NCI-H2107 treated with DMSO at 0.1 percent for 48 hours (cell line): ENCODE data around the gene BRAP.
A peak's percentile ranks its signal among the peaks of the same experiment; 100 is the strongest.
"Not testable (repeated sequence)": the region's sequence is repeated elsewhere in the genome, so short reads cannot be mapped to it uniquely, and the experiment has no call there.

Experiments used
- DNase-seq: peaks from one replicate; lab custom pipeline; 2025; ENCODE audit not compliant: unreplicated experiment; lab: John Stamatoyannopoulos, UW

Gene BRAP

DNA sequence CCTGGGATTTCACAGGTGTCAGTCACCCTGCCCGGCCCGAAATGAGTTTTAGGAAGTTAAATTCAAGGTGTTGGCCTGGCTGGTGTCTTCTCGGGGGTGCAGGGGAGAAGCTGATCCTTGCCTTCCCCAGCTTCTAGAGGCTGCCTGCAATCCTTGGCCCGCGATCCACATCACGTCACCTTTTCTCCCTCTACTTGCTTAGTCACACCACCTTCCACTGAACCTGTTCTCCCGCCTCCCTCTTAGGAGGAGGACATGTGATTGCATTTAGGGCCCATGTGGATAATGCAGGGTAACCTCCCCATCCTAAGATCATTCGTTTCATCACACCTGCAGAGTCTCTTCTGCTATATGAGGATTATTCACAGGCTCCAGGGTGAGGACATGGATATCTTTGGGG is 61.2 kb downstream of the BRAP start:
- no peak for DNase-seq

DNA sequence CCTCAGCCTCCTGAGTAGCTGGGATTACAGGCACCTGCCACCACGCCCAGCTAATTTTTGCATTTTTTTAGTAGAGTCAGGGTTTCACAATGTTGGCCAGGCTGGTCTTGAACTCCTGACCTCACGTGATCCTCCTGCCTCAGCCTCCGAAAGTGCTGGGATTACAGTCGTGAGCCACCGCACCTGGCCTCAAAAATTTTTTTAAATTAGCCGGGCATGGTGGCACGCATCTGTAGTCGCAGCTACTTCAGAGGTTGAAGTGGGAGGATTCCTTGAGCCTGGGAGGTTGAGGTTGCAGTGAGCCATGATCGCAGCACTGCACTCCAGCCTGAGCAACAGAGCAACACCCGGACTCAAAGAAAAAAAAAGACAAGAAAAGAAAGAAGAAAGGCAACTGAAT is 67.9 kb downstream of the BRAP start:
- DNase-seq, result not testable (repeated sequence)

DNA sequence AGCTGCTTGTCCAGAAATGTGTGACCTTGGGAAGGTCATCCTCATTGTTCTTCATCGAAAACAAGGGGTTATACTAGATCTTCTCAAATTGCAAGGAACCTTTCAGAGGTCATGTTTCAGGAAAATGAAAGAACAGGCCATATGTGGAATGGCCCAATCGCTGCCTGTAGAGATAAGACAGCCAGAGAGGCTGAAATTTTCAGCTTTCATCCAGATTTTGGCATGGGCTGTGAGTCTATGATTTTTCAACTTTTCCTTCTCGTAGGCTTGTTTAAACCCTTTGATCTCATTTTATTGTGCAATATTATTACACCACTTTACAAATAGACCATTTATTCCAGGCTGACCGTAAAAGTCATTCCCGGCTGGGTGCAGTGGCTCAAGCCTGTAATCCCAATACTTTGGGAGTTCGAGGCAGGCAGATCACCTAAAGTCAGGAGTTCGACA is 69.6 kb downstream of the BRAP start:
- no peak for DNase-seq

DNA sequence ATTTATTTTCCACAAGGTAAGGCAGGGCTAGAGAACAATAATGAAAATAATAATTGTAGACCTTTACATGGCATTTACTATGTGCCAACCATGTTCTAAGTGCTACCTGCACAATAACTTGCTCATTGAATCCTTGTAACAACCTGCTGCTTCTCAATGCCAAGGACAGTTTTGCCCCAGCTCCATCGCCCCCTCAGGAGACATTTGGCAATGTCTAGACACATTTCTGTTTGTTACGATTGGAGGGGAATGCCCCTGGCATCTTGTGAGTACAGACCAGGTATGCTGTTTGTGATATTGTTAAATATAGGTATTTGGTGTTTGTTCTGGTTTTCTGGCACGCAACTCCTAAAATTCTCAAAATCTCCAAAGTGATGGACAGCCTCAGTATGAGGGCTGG is 78.5 kb downstream of the BRAP start:
- DNase-seq, result no peak

DNA sequence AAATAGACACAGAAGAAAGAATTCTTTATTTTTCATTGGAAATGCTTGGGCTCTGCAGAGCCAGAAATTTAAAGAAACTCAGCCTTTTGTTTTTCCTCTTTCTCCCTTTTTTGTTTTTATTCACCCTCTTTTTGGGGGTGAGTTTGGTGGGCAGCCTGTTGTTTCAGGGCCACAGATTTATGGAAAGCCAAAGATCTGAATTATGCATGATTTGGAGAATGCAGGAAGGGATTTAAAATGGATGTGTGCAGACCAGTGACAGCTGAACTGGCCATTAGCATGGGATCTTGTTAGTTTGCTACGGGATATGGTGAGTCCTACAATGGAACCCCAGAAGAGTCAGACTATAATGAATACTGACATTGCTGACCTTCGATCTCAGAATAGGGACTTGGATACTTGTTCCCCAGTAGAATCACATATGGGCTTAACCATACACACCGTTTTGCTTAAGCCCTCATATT is 79.0 kb downstream of the BRAP start:
- no peak for DNase-seq

DNA sequence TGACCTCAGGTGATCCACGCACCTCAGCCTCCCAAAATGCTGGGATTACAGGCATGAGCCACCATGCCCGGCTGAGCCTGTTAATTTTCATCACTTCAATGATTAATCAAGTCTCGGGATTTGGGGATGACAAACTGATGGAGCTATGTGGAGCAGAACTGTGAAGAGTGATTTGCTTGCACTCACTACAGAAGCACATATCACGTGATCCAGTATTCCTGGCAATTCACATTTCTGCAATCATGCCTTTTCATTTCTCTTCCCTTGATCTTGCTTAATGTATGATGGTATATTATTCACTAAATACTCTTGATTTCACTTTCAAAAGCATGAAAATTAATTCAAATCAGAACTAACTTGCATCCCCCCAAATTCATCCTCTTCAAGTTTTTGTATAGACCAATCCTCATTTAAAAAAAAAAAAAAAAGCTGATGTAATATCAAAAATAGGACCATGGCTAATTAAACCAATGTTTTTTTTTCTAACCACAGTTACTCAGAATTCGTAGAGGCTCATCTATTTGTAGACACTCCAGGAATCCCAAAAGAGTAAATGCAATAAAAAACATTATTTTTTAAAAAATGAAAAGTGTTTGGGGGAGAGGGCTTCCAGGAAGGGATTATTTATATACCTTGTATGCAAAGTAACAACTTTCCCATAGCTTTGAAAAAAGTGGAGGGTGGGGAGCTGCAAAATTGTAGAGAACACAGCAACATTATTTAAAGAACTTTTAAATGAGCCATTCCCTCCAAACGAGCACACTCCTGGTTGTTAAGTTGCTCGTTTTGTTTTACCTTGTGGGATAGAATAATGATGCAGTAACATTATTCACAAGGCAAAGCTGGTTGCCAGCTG is 79.6 kb downstream of the BRAP start:
- DNase-seq, result no peak

DNA sequence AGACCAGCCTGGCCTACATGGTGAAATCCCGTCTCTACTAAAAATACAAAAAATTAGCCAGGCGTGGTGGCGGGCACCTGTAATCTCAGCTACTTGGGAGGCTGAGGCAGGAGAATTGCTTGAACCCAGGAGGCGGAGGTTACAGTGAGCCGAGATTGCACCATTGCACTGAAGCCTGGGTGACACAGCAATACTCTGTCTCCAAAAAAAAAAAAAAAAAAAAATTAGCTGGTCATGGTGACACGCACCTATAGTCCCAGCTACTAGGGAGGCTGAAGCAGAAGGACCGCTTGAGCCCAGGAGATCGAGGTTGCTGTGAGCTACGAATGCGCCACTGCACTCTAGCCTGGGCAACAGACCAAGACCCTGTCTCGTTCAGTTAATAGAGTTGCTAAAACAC is 82.9 kb downstream of the BRAP start:
- DNase-seq, result not testable (repeated sequence)

DNA sequence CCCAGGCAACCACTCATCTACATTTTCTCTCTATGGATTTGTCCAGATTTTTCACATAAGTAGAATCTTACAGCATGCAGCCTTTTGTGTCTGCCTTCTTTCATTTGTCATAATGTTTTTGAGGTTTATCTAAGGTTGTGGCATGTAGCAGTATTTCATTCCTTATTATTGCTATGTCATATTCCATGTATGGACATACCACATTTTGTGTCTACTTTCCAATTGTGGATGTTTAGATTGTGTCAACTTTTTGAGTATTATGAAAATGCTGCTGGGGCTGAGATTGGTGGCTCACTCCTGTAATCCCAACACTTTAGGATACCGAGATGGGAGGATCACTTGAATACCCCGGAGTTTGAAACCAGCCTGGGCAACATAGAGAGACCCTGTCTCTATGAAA is 83.4 kb downstream of the BRAP start:
- no peak for DNase-seq

DNA sequence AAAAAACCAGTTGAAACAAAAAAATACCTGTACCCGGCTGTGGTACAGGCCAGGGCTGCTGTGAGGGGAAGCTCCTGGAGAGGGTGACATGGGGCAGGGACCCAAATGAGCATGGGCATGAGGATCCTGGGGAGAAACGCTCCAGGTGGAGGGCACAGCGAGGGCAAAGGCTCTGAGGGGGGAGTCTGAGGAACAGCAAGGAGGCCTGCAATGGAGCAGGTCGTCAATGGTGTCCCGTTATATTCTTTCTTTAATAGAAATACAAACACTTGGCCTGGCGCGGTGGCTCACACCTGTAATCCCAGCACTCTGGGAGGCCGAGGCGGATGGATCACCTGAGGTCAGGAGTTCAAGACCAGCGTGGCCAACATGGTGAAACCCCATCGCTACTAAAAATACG is 84.8 kb downstream of the BRAP start:
- DNase-seq, result not testable (repeated sequence)

DNA sequence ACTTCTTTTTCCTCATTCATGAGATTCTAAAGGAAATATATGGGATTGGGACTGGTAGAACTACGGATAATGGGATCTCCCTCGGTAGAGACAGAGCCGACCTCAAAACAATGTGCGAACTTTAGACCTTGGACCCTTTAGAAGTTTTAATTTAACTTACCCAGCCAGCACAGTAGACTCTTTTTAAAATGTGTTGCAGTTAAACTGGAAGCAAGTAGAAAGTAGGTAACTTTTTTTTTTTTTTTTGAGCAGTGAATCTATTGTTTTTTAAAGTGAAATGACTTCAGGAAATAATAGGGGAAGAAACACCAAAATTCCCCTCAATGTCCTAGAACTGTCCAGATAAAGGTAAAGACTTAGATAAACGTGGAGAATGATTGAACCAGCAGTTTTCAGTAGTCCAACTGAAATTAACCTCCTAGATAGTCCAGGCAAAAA is 85.5 kb downstream of the BRAP start:
- DNase-seq, result no peak

DNA sequence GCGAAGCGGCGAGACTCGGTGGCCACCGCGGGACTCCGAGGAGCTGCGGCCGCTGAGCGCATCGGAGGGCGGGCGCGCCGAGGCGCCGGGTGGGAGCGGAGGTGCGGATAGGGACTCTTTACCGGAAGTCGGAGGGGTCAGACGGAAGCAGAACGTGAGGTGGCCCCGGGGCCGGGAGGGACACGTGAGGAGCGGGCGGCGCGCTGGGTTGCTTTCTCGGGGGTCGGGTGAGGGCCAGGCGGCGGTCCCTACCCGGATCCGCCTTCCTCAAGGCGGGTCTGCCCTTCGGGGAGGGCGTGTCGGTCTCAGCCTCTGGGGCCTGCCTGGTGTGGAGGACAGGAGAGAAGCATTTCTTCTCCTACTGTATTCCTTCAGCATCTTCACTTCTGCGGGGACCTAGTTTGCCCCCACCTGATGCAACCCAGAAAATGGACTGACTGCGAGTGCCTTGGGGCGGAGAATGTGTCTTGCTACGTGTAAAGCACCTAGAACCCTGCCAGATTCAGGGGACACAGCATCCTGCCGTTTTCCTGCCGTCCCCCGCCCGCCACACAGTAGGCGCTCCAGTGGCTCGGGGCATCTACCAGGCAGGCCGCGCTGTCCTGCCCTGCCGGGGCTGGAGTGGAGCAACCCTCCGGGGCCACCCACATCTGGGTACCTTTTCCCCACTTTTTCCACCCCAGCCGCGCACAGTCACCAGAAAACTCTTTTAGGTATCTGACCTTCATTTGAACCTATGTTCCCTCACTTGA is 86.1 kb downstream of the BRAP start:
- DNase-seq, result peak; percentile 70

DNA sequence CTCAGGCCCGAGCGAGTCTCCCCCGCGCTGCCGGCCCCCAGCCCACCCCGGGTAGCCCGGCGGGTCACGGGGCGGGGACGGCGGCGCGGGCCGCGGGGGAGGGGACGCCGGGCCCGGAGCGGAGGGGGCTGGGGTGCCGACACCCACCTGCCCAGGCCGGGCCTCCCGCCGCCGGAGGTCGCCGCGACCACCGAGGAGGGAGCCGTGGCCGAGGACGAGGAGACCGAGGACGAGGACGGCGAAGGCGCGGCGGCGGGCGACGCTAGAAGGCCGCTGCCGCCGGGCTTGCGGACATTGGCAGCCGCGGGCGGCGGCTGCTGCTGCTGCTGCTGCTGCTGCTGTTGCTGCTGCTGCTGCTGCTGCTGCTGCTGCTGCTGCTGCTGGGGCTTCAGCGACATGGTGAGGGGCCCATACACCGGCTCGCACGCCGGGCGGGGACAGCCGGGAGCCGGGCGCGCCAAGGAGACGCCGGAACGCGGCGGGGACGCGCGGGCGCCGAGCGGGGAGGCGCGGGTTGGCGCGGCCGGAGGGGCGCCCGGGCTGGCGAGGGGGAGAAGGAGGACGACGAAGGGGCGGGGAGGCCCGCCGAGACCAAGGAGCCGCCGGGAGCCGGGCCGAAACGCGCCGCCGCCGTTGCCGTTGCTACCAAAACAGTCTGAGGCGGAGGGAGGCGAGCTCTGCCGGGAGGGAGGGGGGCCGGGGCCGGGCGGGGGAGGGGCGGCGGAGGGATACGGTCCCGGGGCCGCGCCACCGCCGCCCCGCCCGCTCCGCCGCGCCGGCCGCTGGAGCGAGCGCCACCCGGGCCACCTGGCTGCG is 86.9 kb downstream of the BRAP start, which contains the start of gene ATXN2:
TSS of gene ATXN2 (minus strand) at position 679 of the 816 bp plus-strand sequence. CDS start at position 398, 281 bp downstream.
- peak; percentile 70 for DNase-seq

DNA sequence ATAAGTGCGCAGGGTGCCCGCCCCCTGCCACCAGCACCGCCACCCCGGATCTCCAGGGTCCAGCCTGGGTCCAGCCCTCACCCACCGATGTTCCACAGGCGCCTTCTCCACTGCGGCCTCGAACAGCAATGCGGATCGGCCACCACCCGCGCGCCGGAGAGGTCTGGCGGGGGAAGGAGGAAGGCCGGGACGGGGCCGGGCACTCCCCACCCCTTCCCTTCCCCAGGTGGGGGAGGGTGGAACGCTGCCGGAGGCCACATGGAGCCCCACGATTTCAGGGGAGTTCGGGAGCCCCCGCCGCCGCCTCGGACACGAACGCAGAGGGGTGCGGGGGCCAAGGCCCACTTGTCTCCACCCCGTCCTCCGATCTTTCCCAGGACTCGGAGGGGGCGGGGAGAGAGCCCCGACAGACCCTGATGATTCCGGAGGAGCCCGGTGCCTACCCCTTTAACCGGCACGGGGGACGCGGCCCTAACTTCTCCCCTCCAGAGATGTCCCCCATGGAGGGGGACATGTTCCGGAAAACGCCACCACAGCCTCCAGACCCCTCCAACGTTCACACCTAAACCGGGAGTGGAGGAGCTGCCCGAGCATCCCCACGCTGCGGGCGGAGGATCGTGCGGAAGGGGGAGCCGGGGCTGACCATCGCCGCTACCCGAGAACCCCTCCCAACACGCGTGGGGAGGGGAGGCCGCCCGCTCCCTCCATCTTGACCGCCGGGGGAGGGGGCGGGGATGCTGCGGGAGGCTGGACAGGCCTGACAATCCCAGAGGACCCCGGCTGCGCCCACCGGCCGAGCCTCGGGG is 87.7 kb downstream of the BRAP start:
- DNase-seq, result no peak

DNA sequence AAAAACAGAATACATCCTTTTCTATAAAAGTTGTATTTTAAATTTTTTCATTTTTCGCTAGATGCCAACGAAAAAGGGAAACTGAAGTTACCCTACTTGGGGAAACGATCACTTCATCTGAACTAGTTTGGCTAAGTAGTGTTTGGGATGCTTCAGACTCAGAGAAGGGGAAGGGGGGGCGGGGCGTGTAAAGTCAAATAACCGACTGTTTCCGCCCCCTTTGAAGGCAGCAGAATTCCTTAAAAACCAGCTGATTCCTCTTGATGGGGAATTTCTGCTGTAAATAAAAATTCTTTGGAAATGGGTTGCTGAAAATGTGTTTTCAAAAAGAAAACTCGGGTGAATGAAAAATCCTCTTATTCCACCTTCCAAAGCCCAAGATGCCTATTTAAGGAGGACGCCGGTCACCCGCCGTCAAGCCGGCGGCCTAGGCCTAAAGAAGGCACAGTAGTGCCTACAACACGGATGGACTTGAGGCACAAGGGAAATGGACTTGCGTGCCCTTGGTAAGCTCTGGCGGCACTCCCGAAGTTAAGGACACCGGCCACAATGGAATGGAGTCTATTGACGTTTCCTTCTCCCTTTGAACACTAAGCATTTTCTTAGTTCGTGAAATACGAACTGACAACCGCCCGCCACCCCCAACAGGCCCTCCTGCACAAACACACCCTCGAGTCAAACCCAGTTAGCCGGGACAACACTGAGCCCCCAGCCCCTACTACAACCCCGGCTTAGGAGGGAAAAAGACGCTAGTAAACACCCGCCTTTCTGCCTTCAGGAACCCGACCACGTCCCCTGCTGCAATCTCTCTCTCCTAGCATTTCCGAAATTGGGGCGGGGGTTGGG is 88.5 kb downstream of the BRAP start:
- DNase-seq, result peak; percentile 67

DNA sequence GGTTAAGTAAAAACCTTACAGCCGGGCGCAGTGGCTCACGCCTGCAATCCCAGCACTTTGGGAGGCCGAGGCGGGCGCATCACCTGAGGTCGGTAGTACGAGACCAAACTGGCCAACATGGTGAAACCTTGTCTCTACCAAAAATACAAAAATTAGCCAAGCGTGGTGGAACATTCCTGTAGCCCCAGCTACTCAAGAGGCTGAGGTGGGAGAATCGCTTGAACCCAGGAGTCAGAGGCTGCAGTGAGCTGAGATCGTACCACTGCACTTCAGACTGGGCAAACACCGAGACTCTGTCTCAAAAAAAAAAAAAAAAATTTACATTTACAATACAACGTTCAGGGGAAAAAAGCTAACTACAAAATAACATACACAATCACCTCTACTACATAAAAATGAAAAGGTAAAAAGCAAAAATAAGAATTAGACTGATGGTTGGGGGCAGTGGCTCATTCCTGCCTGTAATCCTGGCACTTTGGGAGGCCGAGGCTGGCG is 90.4 kb downstream of the BRAP start:
- DNase-seq, result not testable (repeated sequence)
